Measurements from ENCODE around the gene AIRE.
"Not testable (repeated sequence)": the region's sequence is repeated elsewhere in the genome, so short reads cannot be mapped to it uniquely, and the experiment has no call there.

The AIRE gene

GRCh38 chr21:44267655-44268142 lies 18.0 kb upstream of the AIRE start:
- no peak for DNase-seq

- no peak for DNase-seq
These were observed 16.6 kb upstream of the AIRE start for GRCh38 chr21:44269090-44269489.

GRCh38 chr21:44271558-44272283 lies 14.0 kb upstream of the AIRE start:
- no peak for DNase-seq

GRCh38 chr21:44272284-44272858 lies 13.3 kb upstream of the AIRE start:
- no peak for DNase-seq

GRCh38 chr21:44273046-44273445 lies 12.6 kb upstream of the AIRE start:
- no peak for DNase-seq

- DNase-seq, result no peak
These were observed 10.6 kb upstream of the AIRE start for GRCh38 chr21:44275041-44275440.

GRCh38 chr21:44279354-44280260 lies 6.1 kb upstream of the AIRE start:
- DNase-seq, result no peak

GRCh38 chr21:44281801-44282200 lies 3.9 kb upstream of the AIRE start:
- no peak for DNase-seq

GRCh38 chr21:44282370-44282769 lies 3.3 kb upstream of the AIRE start:
- DNase-seq, result no peak

GRCh38 chr21:44283211-44283785 lies 2.4 kb upstream of the AIRE start:
- DNase-seq, result not testable (repeated sequence)

GRCh38 chr21:44283948-44284347 lies 1.7 kb upstream of the AIRE start:
- DNase-seq, result no peak

GRCh38 chr21:44286086-44286715 lies 525 bp downstream of the AIRE start:
- no peak for DNase-seq

GRCh38 chr21:44286716-44287632 lies 1.3 kb downstream of the AIRE start:
- DNase-seq, result no peak

GRCh38 chr21:44288251-44289110 lies 2.8 kb downstream of the AIRE start:
- DNase-seq, result no peak

GRCh38 chr21:44289381-44290010 lies 3.8 kb downstream of the AIRE start:
- DNase-seq, result no peak

GRCh38 chr21:44290327-44291077 lies 4.8 kb downstream of the AIRE start:
- DNase-seq, result no peak

- DNase-seq, result no peak
These were observed 5.6 kb downstream of the AIRE start for GRCh38 chr21:44291078-44291935.
